NOMO-1 (cell line): ENCODE measurements around the gene MATN1.
"Not testable (repeated sequence)": the region's sequence is repeated elsewhere in the genome, so short reads cannot be mapped to it uniquely, and the experiment has no call there.

ENCODE experiments used
- DNase-seq, 2 experiments: peaks; one replicate each; lab custom pipeline; 2025; ENCODE audit not compliant: unreplicated experiment in 2 of 2; lab: John Stamatoyannopoulos, UW

Gene MATN1, protein sequence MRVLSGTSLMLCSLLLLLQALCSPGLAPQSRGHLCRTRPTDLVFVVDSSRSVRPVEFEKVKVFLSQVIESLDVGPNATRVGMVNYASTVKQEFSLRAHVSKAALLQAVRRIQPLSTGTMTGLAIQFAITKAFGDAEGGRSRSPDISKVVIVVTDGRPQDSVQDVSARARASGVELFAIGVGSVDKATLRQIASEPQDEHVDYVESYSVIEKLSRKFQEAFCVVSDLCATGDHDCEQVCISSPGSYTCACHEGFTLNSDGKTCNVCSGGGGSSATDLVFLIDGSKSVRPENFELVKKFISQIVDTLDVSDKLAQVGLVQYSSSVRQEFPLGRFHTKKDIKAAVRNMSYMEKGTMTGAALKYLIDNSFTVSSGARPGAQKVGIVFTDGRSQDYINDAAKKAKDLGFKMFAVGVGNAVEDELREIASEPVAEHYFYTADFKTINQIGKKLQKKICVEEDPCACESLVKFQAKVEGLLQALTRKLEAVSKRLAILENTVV

DNA sequence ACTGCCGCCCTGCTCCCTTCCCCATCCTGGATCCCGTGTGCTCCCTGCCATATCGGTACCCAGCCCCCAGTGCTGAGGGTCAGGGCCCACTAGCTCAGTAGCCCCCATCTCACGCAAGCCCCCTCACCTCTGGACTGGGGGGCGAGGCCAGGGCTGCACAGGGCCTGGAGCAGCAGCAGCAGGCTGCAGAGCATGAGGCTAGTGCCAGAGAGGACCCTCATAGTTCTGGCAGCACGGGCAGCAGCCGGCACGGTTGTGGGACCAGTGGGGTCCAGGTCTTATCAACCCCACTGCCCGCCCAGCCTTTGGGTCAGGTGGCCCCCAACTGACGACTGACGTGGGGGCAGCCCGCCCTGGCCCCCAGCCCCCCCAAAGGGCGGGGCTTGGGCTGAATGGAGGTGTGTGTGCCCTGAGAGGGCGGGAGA is at the start of gene MATN1:
TSS of gene MATN1 (minus strand) at position 255 of the 425 bp plus-strand sequence. CDS start at position 221, 34 bp downstream.
- DNase-seq, result no peak

GRCh38 chr1:30771005-30771404 is 47.6 kb upstream of the MATN1 start:
- no peak for DNase-seq

GRCh38 chr1:30770150-30770549 is 46.8 kb upstream of the MATN1 start:
- DNase-seq, result no peak

DNA sequence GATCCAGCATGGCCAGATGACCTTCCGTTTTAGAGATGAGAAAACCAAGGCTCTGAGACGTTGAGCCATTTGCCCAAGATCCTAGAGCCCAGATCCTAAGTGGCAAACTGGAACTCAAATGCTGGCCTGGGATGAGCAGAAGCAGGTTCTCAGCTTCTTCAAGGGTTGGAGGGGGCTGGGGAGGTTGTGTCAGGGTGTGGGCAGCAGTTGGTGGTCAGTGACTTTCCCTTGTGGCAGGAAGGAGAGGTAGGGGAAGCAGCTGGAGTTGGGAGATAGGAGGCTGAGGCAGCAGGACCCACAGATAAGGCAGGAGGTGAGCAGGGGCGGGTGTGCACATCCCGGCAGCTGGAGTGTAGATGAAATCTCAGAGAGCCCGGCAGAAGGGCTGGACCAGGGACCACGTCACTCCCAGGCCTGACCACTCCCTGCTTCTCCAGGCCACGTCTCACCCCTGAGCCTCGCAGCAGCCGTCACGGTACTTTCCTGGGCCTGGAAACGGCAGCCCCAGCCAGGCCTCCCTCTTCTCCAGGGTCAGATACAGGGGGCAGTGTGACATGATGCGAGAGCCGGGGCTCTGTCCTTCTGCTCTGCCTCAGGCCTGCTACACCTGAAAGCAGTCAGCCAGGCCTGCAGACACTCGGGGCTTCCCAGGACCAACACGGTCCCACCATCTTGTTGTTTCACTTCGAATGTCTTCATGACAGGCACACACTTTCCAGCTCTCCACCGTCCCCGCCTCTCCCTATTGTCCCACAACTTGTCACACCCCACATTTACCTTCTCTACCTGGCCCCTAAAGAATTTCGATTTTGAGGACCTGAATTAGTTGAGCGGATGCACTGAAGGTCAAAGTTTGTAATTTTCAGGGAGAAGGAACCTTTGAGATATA is 45.7 kb upstream of the MATN1 start:
- no peak for DNase-seq

DNA sequence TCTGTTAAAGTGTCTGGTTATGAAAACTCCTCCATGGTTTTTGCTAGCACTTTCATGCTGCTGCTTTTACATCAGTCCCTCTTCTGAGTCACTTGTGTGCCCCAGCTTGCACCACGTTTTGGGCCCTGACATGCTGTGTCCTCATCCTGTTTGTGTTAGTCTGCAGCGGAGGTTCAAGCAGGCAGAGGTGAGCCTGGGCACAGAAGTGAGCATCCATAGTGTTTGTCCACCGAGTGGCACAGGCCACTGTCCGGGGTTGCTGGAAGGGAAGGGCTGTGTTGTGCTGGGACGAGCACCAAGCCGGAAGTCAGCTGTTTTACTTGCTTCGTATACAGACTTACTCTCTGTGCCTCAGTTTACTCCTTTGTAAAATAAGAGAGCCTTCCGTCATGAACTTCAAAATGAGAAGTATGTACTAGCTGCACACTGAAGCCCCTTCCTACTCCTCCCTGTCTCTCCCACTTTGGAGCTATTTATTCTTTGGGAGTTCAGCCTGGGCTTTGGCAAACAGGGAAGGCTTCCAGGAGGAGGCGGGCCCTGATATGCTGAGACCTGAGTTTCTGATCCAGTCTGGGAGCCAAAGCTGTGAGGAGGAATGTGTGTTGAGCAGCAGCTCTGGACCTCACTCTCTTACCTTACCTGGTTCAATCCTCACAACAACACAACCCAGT is 44.9 kb upstream of the MATN1 start:
- DNase-seq, result no peak

GRCh38 chr1:30766948-30767347 is 43.6 kb upstream of the MATN1 start:
- not testable (repeated sequence) for DNase-seq

DNA sequence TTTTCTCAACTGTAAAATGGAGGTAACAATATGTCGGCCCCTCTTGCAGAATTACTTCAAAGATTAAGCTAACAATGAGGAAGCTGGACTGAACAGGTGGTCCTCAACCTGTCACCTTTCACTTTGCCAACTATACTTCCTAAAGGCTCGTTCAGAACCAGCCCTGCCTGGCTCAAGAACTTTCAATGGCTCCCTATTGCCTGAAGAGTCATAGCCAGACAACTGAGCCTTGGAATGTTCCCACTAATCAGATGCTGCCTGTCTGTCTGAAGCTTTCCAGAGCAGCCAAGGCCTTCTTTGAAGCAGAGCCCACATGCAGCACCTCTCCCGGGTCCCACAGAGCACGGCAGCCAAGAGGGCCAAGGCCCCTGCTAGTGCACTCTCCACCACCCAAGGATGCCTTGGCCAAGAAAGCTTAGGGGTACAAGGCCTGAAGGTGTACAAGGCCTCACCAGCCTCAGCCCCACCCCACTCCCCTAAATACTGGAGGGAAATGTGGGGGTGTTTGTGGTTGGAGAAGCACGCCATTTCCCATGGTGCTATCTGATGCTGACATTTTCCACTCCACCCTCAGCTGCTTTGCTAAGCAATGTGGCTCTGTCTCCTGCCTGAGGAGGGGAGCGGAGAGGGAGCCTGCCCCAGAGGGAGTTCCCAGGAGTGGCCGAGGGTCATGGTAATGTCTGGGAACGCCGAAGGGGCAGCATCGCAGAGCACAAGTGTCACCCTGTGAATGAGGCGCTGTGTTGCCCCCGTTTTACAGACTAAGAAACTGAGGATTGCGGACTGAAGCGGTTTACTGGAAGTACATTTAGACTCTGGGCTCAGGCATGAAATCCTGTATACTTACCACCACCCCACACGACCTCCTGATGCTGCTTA is 42.4 kb upstream of the MATN1 start:
- DNase-seq, result no peak

GRCh38 chr1:30764939-30765555 is 41.7 kb upstream of the MATN1 start:
- DNase-seq, result no peak

GRCh38 chr1:30764396-30764795 is 41.0 kb upstream of the MATN1 start:
- no peak for DNase-seq

DNA sequence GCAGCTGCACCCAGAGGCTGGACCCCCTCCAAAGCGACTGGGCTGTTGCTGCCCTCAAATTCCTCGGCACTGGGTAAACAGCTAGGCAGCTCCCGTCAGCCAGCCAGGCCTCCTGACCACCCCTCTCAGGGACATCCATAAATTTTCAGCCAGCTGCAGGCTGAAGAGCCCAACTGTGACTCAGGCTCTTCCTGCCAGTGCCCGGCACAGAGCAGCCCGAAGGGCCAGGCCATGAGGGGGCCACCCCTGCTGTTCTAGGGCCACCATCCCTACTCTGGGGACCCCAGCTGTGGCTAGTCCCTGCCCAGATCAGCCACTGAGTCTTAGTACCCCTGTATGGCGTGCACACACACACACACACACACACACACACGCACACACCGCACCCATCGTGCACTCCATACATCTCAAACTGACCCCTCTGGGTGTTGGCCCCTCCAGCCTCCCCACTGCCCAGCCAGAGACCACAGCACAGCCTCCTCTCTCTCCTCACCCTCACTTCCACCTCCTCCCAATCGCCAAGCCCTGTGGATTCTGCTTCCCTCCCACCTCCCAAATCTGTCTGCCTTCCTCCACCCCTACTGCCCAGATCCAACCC is 40.4 kb upstream of the MATN1 start:
- DNase-seq, result no peak

GRCh38 chr1:30762930-30763650 is 39.7 kb upstream of the MATN1 start:
- DNase-seq, result no peak

DNA sequence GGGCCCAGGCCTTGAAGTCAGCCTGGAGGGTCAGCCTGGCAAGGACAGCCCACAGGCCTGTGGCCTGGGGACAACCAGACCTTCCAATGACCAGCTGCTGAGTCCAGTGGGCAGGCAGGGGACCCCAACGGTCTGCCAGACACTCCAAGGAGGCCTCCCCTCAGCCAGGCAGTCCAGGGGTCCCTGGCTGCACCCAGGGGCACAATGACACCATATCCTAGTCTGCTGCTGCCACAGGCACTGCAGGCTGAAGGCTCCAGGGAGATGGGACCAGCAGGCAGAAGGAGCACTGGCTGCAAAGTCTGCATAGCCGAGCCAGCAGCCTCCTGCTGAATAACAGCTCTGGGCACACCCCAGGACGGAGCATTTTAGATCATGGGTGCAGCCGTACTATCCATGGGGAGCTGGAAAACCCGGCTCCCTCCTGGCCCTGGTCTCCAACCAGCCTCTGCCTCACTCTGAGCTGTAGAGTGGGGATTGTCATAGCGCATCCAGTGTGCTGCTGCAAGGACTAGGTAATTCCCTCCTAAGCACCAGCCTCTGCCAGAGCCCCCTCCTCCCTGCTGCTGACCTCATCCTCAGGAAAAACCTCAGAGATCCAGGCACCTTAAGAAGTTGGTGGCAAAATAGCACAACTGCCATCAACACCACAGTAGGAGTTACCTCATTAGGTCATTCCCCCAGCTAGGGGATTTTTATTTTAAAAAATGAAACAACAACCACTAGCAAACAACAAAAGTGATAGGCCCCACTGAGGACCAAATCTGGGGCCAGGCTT is 39.0 kb upstream of the MATN1 start:
- no peak for DNase-seq

DNA sequence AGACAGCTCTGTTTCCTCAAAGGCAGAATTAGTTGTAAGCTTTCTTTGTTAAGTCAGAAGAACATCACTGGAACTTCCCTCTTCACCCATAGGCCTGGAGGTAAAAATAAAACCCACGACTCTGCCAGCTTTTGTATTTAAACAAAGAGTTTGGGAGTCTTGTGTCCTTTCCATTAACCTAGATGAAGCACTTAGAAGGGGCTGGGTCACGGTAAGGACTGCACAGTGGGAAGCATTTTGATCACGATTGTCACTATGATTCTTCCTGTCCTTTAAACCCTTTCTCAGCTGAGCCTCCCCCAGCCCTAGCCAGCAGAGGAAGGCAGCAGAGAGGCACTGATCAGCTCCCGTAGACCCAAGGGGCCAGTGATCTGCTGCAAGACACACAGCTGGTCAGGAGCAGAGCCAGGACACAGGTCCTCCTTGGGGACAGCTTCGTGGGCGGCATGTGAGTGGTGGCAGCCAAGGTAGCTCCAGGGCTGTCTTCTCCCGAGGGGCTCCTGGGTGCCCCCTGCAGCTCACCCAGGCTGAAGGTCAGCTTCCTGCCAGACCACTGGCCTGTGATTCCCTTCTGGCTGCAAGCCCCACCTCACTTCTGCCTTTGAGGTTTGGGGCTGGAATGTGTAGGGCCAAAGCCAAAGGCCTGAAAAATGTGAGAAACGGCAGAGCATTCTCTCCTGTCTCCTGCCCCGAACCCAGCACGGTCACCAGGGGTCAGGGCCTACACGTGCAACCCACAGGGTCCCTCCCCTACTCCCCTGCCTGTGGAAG is 38.2 kb upstream of the MATN1 start:
- no peak for DNase-seq

DNA sequence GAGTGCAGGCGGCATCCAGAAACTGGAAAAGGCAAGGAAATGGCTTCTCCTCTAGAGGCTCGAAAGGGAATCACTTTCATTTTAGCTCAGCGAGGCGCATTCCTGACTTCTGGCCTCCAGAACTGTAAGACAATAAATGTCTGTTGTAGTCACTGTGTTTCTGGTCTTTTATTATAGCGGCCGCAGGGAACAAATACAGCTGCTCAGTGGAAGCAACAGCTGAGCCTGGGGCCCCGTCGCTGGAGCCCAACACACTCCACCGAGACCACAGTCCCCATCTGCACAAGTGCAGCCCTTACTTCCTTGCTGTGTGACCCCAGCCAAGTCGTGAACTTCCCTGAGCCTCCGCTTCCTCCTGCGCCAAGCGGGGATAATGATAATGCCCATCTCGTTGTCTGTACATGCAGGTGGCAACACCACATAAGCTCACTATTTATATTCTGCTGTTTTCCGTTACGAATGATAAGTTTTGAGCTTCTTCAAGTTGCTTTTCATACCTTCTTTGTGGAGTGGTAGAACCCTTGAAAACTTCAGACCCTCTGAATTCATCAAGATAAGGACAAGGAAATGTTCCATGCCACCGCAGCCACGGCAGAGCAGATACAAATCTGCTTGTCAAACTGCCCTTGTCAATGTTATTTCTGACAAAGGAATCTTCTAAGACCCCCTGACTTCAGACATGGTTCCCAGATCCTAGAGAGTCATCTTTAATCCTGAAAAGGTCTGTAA is 37.4 kb upstream of the MATN1 start:
- DNase-seq, result no peak

GRCh38 chr1:30759718-30760281 is 36.4 kb upstream of the MATN1 start:
- no peak for DNase-seq

DNA sequence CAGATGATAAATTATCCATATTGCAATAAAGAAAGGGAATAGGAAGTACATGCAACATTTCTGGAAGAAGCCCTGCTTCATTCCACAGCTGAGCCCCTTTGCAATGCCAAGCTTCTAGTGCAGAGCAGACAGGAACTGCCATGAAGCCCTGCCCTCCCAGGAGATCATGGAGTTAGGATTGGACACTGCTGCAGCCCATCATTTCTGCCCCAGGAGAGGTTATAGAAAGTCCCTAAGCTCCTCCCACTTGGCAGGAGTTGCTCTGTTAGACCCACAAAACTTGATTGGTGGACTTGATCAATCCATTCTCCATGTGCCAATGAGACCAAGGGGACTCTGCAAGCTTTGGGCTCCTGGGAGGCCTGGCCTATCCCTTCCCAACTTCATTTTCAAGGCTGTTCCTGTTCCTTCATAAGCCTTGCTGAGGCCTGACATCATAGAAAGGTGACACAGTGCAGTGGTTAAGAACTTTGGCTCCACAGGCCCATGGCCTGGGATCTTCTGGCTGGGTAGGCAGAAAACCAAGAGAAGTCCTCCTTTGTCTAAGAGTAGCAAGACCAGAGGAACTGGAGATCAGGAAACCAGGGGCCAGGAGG is 35.5 kb upstream of the MATN1 start:
- DNase-seq, result peak in 1 of 2 experiments; percentile 18
